Fibroblast of pulmonary artery (primary cell): ENCODE results near the gene COL8A1.
A peak's percentile ranks its signal among the peaks of the same experiment; 100 is the strongest.

Experiments
- DNase-seq: peaks from one replicate; pipeline ENCODE4 v3.0.0-alpha.2; 2010; ENCODE audit warnings: low read depth
- H3K4me3 ChIP-seq: replicated peaks from 2 replicates; pipeline ENCODE4 v1.5.1; 2011; ENCODE audit warnings: low read depth, mild to moderate bottlenecking, control low read depth, low read length, moderate library complexity
- TF ChIP-seq, protein P1 (sequence below): IDR thresholded peaks from 2 replicates; pipeline ENCODE4 v1.5.1; 2011; ENCODE audit warnings: mild to moderate bottlenecking, control low read depth, low read length, inconsistent platforms; ENCODE audit errors: missing control alignments

Gene COL8A1

DNA sequence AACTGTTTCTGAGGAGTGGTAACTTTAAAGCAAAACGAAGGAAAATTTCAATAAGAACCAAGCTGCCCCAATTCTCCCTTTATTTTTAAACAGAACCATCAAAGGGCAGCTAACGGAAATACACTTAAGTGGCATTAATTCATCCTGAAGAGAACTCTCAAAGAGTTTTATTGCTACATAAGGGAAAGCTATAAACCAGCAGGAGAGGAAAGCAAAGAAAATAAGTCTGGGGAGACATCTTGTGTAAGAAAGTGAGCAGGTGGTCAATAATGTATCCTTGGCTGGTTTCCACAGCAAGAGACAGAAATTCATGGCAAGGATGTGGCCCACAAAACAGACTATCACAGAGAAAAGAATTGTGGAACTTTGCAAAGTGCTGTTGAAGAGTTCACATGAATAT lies 139.3 kb downstream of the COL8A1 start:
- no peak for DNase-seq
- no peak overlapping the region for H3K4me3 ChIP-seq
- TF ChIP-seq, protein P1, sequence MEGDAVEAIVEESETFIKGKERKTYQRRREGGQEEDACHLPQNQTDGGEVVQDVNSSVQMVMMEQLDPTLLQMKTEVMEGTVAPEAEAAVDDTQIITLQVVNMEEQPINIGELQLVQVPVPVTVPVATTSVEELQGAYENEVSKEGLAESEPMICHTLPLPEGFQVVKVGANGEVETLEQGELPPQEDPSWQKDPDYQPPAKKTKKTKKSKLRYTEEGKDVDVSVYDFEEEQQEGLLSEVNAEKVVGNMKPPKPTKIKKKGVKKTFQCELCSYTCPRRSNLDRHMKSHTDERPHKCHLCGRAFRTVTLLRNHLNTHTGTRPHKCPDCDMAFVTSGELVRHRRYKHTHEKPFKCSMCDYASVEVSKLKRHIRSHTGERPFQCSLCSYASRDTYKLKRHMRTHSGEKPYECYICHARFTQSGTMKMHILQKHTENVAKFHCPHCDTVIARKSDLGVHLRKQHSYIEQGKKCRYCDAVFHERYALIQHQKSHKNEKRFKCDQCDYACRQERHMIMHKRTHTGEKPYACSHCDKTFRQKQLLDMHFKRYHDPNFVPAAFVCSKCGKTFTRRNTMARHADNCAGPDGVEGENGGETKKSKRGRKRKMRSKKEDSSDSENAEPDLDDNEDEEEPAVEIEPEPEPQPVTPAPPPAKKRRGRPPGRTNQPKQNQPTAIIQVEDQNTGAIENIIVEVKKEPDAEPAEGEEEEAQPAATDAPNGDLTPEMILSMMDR: no peak

DNA sequence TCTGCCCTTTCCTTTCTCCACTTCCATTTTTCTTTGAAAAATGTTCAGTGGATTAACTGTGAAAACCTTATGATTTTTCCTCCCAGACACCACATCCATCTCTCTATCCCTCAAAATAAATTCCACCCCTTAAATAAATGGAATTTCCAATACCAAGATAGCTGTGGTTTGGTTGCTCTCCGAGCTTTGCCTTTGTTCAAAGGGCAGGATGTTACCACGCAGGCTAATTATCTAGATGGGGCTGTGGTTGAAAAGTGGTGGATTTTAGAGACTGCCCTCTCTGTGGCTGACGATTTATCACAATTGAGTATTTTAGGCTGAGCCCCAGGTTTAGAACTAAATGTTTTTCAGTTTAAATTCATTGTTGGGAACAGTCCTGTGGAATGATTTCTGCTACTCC lies 142.4 kb downstream of the COL8A1 start:
- no peak overlapping the region for H3K4me3 ChIP-seq
- TF ChIP-seq, protein P1: no peak
- no peak for DNase-seq

DNA sequence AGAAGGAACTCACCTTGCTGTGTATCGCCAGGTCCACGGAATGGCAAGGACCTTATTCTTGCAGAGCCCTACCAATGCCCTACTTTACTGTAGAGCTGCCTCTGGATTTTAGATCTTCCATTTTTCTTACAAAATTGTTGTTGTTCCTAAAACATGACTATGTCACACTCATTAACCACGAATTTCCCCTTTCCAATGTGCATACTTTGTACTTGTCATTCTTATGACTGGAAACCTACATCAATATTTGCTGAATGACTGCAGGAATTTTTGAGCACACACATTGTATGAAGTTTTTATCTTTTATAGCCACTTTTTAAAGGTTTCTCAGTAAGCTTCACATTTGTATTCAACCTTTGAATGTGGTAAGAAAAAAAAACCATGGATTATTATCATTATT lies 143.4 kb downstream of the COL8A1 start:
- TF ChIP-seq, protein P1: no peak
- H3K4me3 ChIP-seq: no peak overlapping the region
- peak; percentile 23 for DNase-seq

DNA sequence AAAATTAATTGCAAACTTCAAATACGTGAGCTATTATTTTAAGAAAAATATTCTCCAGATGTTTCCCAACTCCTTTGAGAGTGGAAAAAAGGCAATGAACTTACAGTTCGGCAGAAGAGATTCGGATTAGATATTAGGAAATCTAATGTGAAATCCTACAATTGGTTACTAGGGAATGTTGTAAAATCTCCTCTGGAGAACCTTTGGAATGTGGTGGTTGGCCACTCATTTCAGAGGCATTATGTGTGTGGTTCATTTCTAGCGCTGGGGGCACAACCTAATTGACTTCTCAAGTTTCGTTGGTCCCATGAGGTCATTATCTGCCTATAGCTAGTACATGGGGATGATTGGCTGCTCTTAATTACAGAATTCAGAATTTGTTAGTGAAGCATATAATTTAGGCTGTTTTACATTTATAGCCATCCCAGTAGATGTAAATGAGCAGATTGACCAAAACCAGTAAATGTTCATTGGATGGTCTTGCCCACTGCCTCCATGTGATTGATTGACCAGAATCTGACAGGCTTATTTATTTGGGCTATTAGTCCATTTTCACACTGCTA lies 144.7 kb downstream of the COL8A1 start:
- TF ChIP-seq, protein P1: no peak
- peak; percentile 73 for DNase-seq

DNA sequence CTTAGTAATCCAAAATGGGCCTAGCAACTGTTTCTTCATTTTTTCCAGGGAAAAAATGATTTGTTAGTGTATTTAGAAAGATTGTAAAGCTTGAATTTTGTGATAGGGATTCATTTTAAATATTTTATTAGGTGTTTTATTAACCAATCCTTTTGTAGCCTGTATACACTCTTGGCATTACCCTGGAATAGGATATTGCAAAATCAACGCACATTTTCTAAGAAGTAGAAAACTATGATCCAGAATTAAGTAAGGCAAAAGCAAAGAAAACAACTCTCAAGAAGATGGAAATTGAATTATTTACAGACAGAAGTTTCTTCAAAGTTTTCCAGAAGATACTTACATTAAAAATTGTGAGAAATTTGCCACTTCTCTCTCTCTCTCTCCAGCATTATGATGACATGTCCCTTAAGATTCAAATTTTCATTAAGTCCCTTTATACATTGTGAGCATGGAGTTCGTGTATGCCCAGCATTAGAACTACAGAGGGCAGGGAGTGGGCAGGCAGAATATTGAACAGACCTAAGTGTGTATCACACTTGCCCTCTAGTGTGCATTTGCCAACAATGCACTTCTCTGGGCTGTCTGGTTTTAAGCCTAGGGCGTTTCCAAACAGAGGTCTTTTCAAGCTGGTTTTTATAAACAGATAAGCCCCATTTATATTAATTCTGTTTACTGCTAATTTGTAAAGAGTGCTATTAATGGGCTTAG lies 150.8 kb downstream of the COL8A1 start:
- DNase-seq: peak; percentile 80
- TF ChIP-seq, protein P1: peak; percentile 85
- no peak overlapping the region for H3K4me3 ChIP-seq

More for the DNA sequence above, 144.7 kb downstream of the COL8A1 start:
- no peak overlapping the region for H3K4me3 ChIP-seq

DNA sequence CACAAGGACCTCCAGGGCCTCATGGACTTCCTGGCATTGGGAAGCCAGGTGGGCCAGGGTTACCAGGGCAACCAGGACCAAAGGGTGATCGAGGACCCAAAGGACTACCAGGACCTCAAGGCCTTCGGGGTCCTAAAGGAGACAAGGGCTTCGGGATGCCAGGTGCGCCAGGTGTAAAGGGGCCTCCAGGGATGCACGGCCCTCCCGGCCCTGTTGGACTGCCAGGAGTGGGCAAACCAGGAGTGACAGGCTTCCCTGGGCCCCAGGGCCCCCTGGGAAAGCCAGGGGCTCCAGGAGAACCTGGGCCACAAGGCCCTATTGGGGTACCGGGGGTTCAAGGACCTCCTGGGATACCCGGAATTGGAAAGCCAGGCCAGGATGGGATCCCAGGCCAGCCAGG lies 156.1 kb downstream of the COL8A1 start:
- H3K4me3 ChIP-seq: no peak overlapping the region
- DNase-seq: no peak
- TF ChIP-seq, protein P1: no peak

DNA sequence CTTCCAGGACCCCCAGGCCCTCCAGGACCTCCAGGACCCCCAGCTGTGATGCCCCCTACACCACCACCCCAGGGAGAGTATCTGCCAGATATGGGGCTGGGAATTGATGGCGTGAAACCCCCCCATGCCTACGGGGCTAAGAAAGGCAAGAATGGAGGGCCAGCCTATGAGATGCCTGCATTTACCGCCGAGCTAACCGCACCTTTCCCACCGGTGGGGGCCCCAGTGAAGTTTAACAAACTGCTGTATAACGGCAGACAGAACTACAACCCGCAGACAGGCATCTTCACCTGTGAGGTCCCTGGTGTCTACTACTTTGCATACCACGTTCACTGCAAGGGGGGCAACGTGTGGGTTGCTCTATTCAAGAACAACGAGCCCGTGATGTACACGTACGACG lies 157.2 kb downstream of the COL8A1 start:
- TF ChIP-seq, protein P1: no peak

More for the DNA sequence above, 157.2 kb downstream of the COL8A1 start:
- DNase-seq: no peak
- no peak overlapping the region for H3K4me3 ChIP-seq
